Neuronal stem cell (in vitro differentiated cells): ENCODE results near the gene SLC7A10.

Source experiments
- DNase-seq: peaks from one replicate; pipeline ENCODE4 v3.0.0-alpha.2; 2013; ENCODE audit warnings: low spot score
- H2AFZ ChIP-seq: one replicate; pipeline ENCODE4 v1.6.1; 2013; ENCODE audit warnings: mild to moderate bottlenecking, low read length, inconsistent platforms
- H2AK5ac ChIP-seq: 2 replicates; pipeline ENCODE4 v1.6.1; 2013; ENCODE audit warnings: low read depth, mild to moderate bottlenecking, inconsistent platforms, low read length, moderate library complexity, mixed read lengths
- H2BK120ac ChIP-seq: 2 replicates; pipeline ENCODE4 v1.6.1; 2013; ENCODE audit warnings: low read depth, mild to moderate bottlenecking, inconsistent platforms, low read length, moderate library complexity, mixed read lengths
- H2BK12ac ChIP-seq: one replicate; pipeline ENCODE4 v1.6.1; 2013; ENCODE audit warnings: low read length, inconsistent platforms
- H2BK15ac ChIP-seq: 2 replicates; pipeline ENCODE4 v1.6.1; 2013; ENCODE audit warnings: mild to moderate bottlenecking, low read length, inconsistent platforms, mixed read lengths
- H2BK5ac ChIP-seq: one replicate; pipeline ENCODE4 v1.6.1; 2013; ENCODE audit warnings: inconsistent platforms, mild to moderate bottlenecking, low read length, moderate library complexity
- H3K14ac ChIP-seq: one replicate; pipeline ENCODE4 v1.6.1; 2013; ENCODE audit warnings: low read length, inconsistent platforms
- H3K18ac ChIP-seq: 2 replicates; pipeline ENCODE4 v1.6.1; 2013; ENCODE audit warnings: low read length, inconsistent platforms
- H3K23ac ChIP-seq: 2 replicates; pipeline ENCODE4 v1.6.1; 2013; ENCODE audit warnings: low read depth, mild to moderate bottlenecking, mixed read lengths, low read length, inconsistent platforms; ENCODE audit not compliant: poor library complexity
- H3K27ac ChIP-seq: replicated peaks from 3 replicates; pipeline ENCODE4 v1.5.1; 2013; ENCODE audit warnings: low read length, inconsistent platforms
- H3K27me3 ChIP-seq, 3 experiments: 2 replicates each; pipeline ENCODE4 v1.6.1; 2013; ENCODE audit warnings: low read length in 3 of 3, mild to moderate bottlenecking in 2 of 3, inconsistent platforms in 1 of 3, low read depth in 1 of 3, mixed read lengths in 1 of 3, moderate library complexity in 1 of 3; ENCODE audit not compliant: control insufficient read depth in 3 of 3, insufficient read depth in 3 of 3
- H3K36me3 ChIP-seq, 2 donors: replicated peaks in 1 of 2; 2 replicates each; pipeline ENCODE4 v1.6.1; 2013; ENCODE audit warnings: low read length in 2 of 2; ENCODE audit not compliant: control insufficient read depth in 2 of 2, insufficient read depth in 2 of 2
- H3K4ac ChIP-seq: 2 replicates; pipeline ENCODE4 v1.6.1; 2013; ENCODE audit warnings: inconsistent platforms, mild to moderate bottlenecking, low read length, moderate library complexity
- H3K4me1 ChIP-seq, 2 donors: 1 replicate in 1 of 2; 2 replicates in 1 of 2; pipeline ENCODE4 v1.6.1; 2013; ENCODE audit warnings: low read length in 2 of 2, low read depth in 1 of 2; ENCODE audit not compliant: control insufficient read depth in 2 of 2, insufficient read depth in 1 of 2
- H3K4me2 ChIP-seq: one replicate; pipeline ENCODE4 v1.6.1; 2013; ENCODE audit warnings: mild to moderate bottlenecking, low read length, inconsistent platforms; ENCODE audit not compliant: insufficient read depth, poor library complexity, severe bottlenecking
- H3K4me3 ChIP-seq, 2 donors: 2 replicates each; pipeline ENCODE4 v1.5.1; 2013; ENCODE audit warnings: low read length in 2 of 2, mild to moderate bottlenecking in 2 of 2, inconsistent platforms in 1 of 2, moderate library complexity in 1 of 2
- H3K79me1 ChIP-seq: one replicate; pipeline ENCODE4 v1.6.1; 2013; ENCODE audit warnings: low read depth, mild to moderate bottlenecking, inconsistent platforms, low read length, moderate library complexity
- H3K9ac ChIP-seq: one replicate; pipeline ENCODE4 v1.6.1; 2013; ENCODE audit warnings: mild to moderate bottlenecking, low read depth, low read length, inconsistent platforms; ENCODE audit not compliant: poor library complexity
- H3K9me3 ChIP-seq, 2 donors: replicated peaks in 1 of 2; 2 replicates each; pipeline versions ENCODE3 to v1.6.1; 2013; ENCODE audit warnings: low read length in 2 of 2, mild to moderate bottlenecking in 2 of 2, inconsistent platforms in 1 of 2, low read depth in 1 of 2, mixed read lengths in 1 of 2, moderate library complexity in 1 of 2; ENCODE audit not compliant: control insufficient read depth in 2 of 2, insufficient read depth in 1 of 2
- H4K8ac ChIP-seq: one replicate; pipeline ENCODE4 v1.6.1; 2013; ENCODE audit warnings: low read depth, mild to moderate bottlenecking, inconsistent platforms, low read length, moderate library complexity
- H4K91ac ChIP-seq: one replicate; pipeline ENCODE4 v1.6.1; 2013; ENCODE audit warnings: low read length, low read depth, mild to moderate bottlenecking, inconsistent platforms; ENCODE audit not compliant: poor library complexity
- WGBS, 2 donors: extraction: QIAGEN DNeasy Blood & Tissue Kit; methylation state at CpG; one replicate each; pipeline ENCODE4 v1.1.7; 2013; ENCODE audit warnings: missing lambda C conversion rate in 2 of 2, mixed read lengths in 1 of 2; ENCODE audit not compliant: insufficient read length in 2 of 2, insufficient replicate concordance in 1 of 2; ENCODE audit errors: extremely low coverage in 2 of 2; 5-methylcytosine and 5-hydroxymethylcytosine counted together

Gene SLC7A10

DNA sequence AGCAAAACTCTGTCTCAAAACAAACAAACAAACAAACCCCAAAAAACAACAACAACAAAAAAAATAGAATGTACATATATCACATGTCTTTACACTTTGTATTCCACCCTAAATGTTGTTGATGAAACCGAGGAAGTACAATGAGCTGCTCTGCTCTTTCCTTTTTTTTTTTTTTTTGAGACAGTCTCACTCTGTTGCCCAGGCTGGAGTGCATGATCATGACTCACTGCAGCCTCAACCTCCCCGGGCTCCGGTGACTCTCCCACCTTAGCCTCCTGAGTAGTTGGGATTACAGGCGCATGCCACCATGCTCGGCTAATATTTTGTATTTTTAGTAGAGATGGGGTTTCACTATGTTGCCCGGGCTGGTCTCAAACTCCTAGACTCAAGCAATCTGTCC lies 62.2 kb downstream of the SLC7A10 start:
- WGBS, 2 donors: no CpG with 5 or more reads among the region's 6 CpGs
- H3K4me3 ChIP-seq: no peak overlapping the region
- no peak for DNase-seq

DNA sequence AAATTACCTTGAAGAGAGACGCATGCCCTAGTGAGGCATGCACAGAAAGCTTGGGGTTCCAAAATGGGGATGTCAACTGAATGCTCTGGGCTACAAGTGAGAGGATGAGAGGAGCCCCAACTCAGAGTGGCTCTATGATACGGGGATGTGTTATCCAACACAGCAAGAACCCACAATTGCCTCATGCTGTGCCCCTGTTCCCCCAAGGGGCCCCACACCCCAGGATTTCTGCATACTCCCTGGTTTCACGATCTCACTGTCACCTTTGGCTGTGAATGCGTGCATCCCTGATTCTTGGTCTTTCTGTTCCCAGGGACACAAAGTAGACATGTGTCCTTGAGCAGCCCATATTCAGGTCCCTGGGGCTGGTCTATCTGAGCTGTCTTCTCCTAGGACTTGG lies 64.4 kb downstream of the SLC7A10 start:
- Histone ChIP-seq H2BK5ac (no peak overlapping the region), H4K91ac (no peak overlapping the region), H3K18ac (no peak overlapping the region), H3K9me3 (peaks cover 0 to 11% of the 10 kb centered on the region in 2 donors), H3K36me3 (no peaks in the 10 kb centered on the region), H3K9ac (no peak overlapping the region), H2AK5ac (no peak overlapping the region), H3K23ac (no peak overlapping the region), H3K14ac (no peak overlapping the region), H2BK15ac (no peak overlapping the region), H2BK12ac (no peak overlapping the region), H2BK120ac (no peak overlapping the region), H3K27ac (no peak overlapping the region), H3K4me2 (no peak overlapping the region), H4K8ac (no peak overlapping the region), H3K4ac (no peak overlapping the region), H3K4me1 (no peaks in the 10 kb centered on the region), H3K79me1 (no peaks in the 10 kb centered on the region), H3K4me3 (no peak overlapping the region), H2AFZ (no peak overlapping the region), H3K27me3 (no peaks in the 10 kb centered on the region)
- WGBS, 2 donors: no CpG with 5 or more reads among the region's 4 CpGs
- no peak for DNase-seq

More for the DNA sequence above, 62.2 kb downstream of the SLC7A10 start:
- no peak overlapping the region for H2BK15ac ChIP-seq
- no peak overlapping the region for H3K27ac ChIP-seq
- no peak overlapping the region for H2BK5ac ChIP-seq
- no peak overlapping the region for H3K4me2 ChIP-seq
- no peak overlapping the region for H2BK120ac ChIP-seq
- no peaks in the 10 kb centered on the region for H3K79me1 ChIP-seq
- no peak overlapping the region for H3K4ac ChIP-seq
- no peak overlapping the region for H3K23ac ChIP-seq
- peaks cover 0 to 19% of the 10 kb centered on the region in 2 donors for H3K9me3 ChIP-seq
- no peak overlapping the region for H2AFZ ChIP-seq
- no peaks in the 10 kb centered on the region for H3K4me1 ChIP-seq
- H2BK12ac ChIP-seq: no peak overlapping the region
- H3K27me3 ChIP-seq: no peaks in the 10 kb centered on the region
- no peak overlapping the region for H3K9ac ChIP-seq
- no peak overlapping the region for H2AK5ac ChIP-seq
- H3K36me3 ChIP-seq: no peaks in the 10 kb centered on the region
- no peak overlapping the region for H4K8ac ChIP-seq
- no peak overlapping the region for H3K14ac ChIP-seq
- no peak overlapping the region for H3K18ac ChIP-seq
- no peak overlapping the region for H4K91ac ChIP-seq

DNA sequence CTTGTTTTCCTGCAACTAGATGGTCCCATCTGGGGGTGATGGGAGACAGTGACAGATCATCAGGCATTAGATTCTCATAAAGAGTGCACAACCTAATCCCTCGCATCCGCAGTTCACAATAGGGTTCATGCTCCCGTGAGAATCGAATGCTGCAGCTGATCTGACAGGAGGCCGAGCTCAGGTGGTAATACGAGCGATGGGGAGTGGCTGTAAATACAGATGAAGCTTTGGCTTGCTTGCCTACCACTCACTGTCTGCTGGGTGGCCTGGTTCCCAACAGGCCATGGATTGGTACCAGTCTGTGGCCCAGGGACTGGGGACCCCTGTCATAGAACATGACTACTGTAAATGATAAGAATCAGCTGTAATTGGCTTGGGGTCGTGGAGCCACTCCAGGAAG lies 65.8 kb downstream of the SLC7A10 start:
- Histone ChIP-seq H2BK120ac (no peak overlapping the region), H3K27me3 (no peaks in the 10 kb centered on the region), H3K9ac (no peak overlapping the region), H2BK12ac (no peak overlapping the region), H3K79me1 (peaks cover 2% of the 10 kb centered on the region), H3K14ac (no peak overlapping the region), H3K36me3 (no peaks in the 10 kb centered on the region), H3K18ac (no peak overlapping the region), H3K27ac (no peak overlapping the region), H2BK5ac (no peak overlapping the region), H2AK5ac (no peak overlapping the region), H3K4ac (no peak overlapping the region), H3K23ac (no peak overlapping the region), H3K4me3 (no peak overlapping the region), H4K91ac (no peak overlapping the region), H3K4me1 (no peaks in the 10 kb centered on the region), H2BK15ac (no peak overlapping the region), H2AFZ (no peak overlapping the region), H3K9me3 (peaks cover 0 to 11% of the 10 kb centered on the region in 2 donors), H4K8ac (no peak overlapping the region), H3K4me2 (no peak overlapping the region)
- WGBS, 2 donors: no CpG with 5 or more reads among the region's 8 CpGs
- DNase-seq: no peak

DNA sequence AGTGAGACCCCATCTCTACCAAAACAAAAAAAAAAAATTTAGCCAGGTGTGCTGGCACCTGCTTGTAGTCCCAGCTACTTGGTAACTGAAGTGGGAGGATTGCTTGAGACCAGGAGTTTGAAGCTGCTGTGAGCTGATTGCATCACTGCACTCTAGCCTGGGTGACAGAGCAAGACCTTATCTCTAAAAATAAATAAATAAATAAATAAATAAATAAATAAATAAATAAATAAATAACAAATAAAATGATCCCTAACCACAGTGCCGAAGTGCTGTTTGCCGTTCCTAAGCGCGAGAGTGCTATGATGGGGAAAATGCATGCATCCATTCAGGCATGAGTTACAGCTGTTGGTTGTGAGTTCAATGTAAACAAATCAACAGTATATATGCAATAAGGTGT lies 66.5 kb downstream of the SLC7A10 start:
- Histone ChIP-seq H3K23ac (no peak overlapping the region), H3K4ac (no peak overlapping the region), H4K91ac (no peak overlapping the region), H3K9me3 (peaks cover 0 to 11% of the 10 kb centered on the region in 2 donors), H3K79me1 (peaks cover 2% of the 10 kb centered on the region), H3K9ac (no peak overlapping the region), H2BK5ac (no peak overlapping the region), H2AK5ac (no peak overlapping the region), H2AFZ (no peak overlapping the region), H3K14ac (no peak overlapping the region), H4K8ac (no peak overlapping the region), H3K4me2 (no peak overlapping the region), H3K36me3 (no peaks in the 10 kb centered on the region), H3K4me1 (no peaks in the 10 kb centered on the region), H2BK15ac (no peak overlapping the region), H3K4me3 (no peak overlapping the region), H3K27ac (no peak overlapping the region), H3K18ac (no peak overlapping the region), H2BK12ac (no peak overlapping the region), H3K27me3 (no peaks in the 10 kb centered on the region), H2BK120ac (no peak overlapping the region)
- DNase-seq: no peak
- WGBS, 2 donors: no CpG with 5 or more reads among the region's 4 CpGs
